ENCODE results near the gene TMEM219.

DNA sequence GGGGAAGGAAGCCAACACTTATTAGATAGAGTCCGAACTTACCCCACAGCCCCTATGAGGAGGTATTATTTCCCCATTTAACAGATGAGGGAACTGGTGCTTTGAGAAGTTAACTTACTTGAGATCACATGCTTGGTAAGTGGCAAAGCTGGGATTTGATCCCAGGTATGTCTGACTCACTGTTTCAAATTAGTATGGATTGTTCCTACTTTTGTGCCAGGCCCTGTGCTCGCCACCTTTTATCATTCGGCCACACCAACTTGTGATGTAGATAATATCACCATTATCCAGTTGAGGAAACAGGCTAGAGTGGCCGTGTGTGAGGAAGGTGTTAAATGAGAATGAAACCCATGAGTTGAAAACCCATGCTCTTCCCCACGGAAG lies 22.9 kb downstream of the TMEM219 start:
- no peak for TF ChIP-seq POLR2AphosphoS5 (IDR thresholded peaks at IDR 0.05; ENCODE audit: low read depth)
- TF ChIP-seq SPI1 (IDR thresholded peaks at IDR 0.05; ENCODE audit: borderline replicate concordance, low read depth): no peak
- TF ChIP-seq, protein P1, sequence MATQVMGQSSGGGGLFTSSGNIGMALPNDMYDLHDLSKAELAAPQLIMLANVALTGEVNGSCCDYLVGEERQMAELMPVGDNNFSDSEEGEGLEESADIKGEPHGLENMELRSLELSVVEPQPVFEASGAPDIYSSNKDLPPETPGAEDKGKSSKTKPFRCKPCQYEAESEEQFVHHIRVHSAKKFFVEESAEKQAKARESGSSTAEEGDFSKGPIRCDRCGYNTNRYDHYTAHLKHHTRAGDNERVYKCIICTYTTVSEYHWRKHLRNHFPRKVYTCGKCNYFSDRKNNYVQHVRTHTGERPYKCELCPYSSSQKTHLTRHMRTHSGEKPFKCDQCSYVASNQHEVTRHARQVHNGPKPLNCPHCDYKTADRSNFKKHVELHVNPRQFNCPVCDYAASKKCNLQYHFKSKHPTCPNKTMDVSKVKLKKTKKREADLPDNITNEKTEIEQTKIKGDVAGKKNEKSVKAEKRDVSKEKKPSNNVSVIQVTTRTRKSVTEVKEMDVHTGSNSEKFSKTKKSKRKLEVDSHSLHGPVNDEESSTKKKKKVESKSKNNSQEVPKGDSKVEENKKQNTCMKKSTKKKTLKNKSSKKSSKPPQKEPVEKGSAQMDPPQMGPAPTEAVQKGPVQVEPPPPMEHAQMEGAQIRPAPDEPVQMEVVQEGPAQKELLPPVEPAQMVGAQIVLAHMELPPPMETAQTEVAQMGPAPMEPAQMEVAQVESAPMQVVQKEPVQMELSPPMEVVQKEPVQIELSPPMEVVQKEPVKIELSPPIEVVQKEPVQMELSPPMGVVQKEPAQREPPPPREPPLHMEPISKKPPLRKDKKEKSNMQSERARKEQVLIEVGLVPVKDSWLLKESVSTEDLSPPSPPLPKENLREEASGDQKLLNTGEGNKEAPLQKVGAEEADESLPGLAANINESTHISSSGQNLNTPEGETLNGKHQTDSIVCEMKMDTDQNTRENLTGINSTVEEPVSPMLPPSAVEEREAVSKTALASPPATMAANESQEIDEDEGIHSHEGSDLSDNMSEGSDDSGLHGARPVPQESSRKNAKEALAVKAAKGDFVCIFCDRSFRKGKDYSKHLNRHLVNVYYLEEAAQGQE (IDR thresholded peaks at IDR 0.05; ENCODE audit: insufficient replicate concordance, low read depth): no peak
- TF ChIP-seq, protein P2, sequence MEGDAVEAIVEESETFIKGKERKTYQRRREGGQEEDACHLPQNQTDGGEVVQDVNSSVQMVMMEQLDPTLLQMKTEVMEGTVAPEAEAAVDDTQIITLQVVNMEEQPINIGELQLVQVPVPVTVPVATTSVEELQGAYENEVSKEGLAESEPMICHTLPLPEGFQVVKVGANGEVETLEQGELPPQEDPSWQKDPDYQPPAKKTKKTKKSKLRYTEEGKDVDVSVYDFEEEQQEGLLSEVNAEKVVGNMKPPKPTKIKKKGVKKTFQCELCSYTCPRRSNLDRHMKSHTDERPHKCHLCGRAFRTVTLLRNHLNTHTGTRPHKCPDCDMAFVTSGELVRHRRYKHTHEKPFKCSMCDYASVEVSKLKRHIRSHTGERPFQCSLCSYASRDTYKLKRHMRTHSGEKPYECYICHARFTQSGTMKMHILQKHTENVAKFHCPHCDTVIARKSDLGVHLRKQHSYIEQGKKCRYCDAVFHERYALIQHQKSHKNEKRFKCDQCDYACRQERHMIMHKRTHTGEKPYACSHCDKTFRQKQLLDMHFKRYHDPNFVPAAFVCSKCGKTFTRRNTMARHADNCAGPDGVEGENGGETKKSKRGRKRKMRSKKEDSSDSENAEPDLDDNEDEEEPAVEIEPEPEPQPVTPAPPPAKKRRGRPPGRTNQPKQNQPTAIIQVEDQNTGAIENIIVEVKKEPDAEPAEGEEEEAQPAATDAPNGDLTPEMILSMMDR (IDR thresholded peaks at IDR 0.05; ENCODE audit: insufficient read depth, low read length): no peak
